ENCODE measurements around the gene SYPL2. TPM values are rescaled to one million over a fixed set of nuclear protein-coding genes. Genes with fewer than 3 reads are reported as not detected.

SYPL2 gene
- total and polyA plus RNA-seq, 11 donors = 11.3 to 39.7 (median 25.4) TPM

GRCh38 chr1:109426281-109427170, 39.8 kb upstream of the SYPL2 start, which contains the start of gene PSMA5:
Gene PSMA5, minus strand, starts transcription at chr1:109426448. Its CDS starts 118 bp downstream, at chr1:109426330.
- ATAC-seq = peak; percentile 99
- Histone ChIP-seq H3K27ac (peak within 1 kb of the TSS; percentile 31 to 92 (median 83)), H3K36me3 (peaks cover 0 to 7% (median under 1%) of the 10 kb centered on the region in 9 donors), H3K9me3 (no peaks in the 10 kb centered on the region), H3K4me1 (peaks cover 6 to 46% (median 24%) of the 10 kb centered on the region in 12 donors), H3K4me3 (peak within 1 kb of the TSS; percentile 63 to 96 (median 91)), H3K27me3 (no peaks in the 10 kb centered on the region)
- peak; percentile 96 to 98 (median 97) for DNase-seq
- 0 to 1% (median 0%) methylated on average over 34 to 50 of the region's 50 CpGs for WGBS, 4 donors
- TF ChIP-seq POLR2A (IDR thresholded peaks at IDR 0.05) (peak in 1 of 2 donors; percentile 79), CTCF (IDR thresholded peaks at IDR 0.05) (no peak)
- intact Hi-C loops (cut with DNase I) = loop anchor here in 9 of 10 donors (1.0 to 5.0 kb wide), 6 partner anchors 40 to 106 kb away; partner anchors contain the start of genes ATXN7L2 (in 5 of the 9) and SYPL2 (in 2 of the 9)

DNA sequence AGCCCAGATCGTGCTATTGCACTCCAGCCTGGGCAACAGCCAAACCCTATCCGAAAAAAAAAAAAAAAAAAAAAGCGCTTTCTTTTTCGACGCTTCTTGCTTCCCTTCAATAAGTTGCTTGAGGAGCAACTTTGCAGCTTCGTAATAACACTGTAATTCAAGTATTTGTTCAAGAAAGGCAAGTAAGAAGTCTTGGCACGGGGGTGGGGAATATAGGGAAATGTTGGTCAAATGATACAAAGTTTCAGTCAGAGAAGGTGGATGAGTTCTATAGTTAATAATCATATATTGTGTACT, 39.2 kb upstream of the SYPL2 start:
- ATAC-seq (no peak), DNase-seq (no peak)
- peak overlapping the region; percentile 58 to 96 (median 91) for H3K4me3 ChIP-seq
- TF ChIP-seq CTCF (IDR thresholded peaks at IDR 0.05) = no peak
- TF ChIP-seq POLR2A (IDR thresholded peaks at IDR 0.05) = no peak
- peaks cover 6 to 46% (median 24%) of the 10 kb centered on the region in 12 donors for H3K4me1 ChIP-seq
- H3K27ac ChIP-seq = peak overlapping the region; percentile 14 to 92 (median 83)
- 8 to 14% (median 13%) methylated on average over 7 of the region's 7 CpGs for WGBS, 4 donors
- H3K9me3 ChIP-seq = no peaks in the 10 kb centered on the region
- H3K27me3 ChIP-seq = no peaks in the 10 kb centered on the region
- peaks cover 0 to under 1% (median 0%) of the 10 kb centered on the region in 9 donors for H3K36me3 ChIP-seq
- intact Hi-C loops (cut with DNase I) = loop anchor here in 9 of 10 donors (5.0 kb wide), 5 partner anchors 40 to 105 kb away; partner anchors contain the start of genes ATXN7L2 (in 5 of the 9) and SYPL2 (in 1 of the 9)

DNA sequence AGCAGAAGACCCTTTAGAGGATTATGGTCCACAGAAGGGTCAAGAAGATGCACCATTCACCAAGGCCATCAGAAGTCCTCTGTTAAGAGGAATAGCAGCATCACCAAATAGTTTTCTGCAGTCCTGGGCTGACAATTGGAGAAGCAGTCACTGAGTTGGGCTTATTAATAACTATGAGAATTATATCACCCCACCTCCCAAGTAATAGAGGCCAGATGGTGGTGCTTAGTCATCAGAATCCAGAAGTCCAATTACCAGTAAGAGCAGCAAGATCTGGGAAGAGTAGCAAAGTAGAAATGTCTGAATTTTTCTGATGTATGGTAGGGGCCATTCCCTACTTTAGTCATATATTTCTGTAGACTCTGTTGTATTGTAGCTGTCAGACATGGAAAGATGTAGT, 34.0 kb upstream of the SYPL2 start:
- no peak overlapping the region for H3K27ac ChIP-seq
- peaks cover 0 to 10% (median 5%) of the 10 kb centered on the region in 12 donors for H3K4me1 ChIP-seq
- DNase-seq (no peak), ATAC-seq (no peak)
- no peaks in the 10 kb centered on the region for H3K9me3 ChIP-seq
- no peaks in the 10 kb centered on the region for H3K36me3 ChIP-seq
- no peak overlapping the region for H3K4me3 ChIP-seq
- no peak for TF ChIP-seq CTCF (IDR thresholded peaks at IDR 0.05)
- no peak for TF ChIP-seq POLR2A (IDR thresholded peaks at IDR 0.05)
- H3K27me3 ChIP-seq = no peaks in the 10 kb centered on the region
- intact Hi-C loops (cut with DNase I) = loop anchor here in 1 of 10 donors (5.0 kb wide), 1 partner anchor 50 kb away; the partner anchor contains the start of gene ATXN7L2

GRCh38 chr1:109433322-109433721, 33.0 kb upstream of the SYPL2 start:
- no peak for ATAC-seq
- no peaks in the 10 kb centered on the region for H3K27me3 ChIP-seq
- intact Hi-C loops (cut with DNase I) = loop anchor here in 1 of 10 donors (5.0 kb wide), 1 partner anchor 49 kb away; the partner anchor contains the start of gene ATXN7L2
- H3K36me3 ChIP-seq = no peaks in the 10 kb centered on the region
- no peak overlapping the region for H3K4me3 ChIP-seq
- 93 to 98% (median 96%) methylated on average over 1 of the region's 1 CpG for WGBS, 4 donors
- peaks cover 0 to under 1% (median 0%) of the 10 kb centered on the region in 12 donors for H3K4me1 ChIP-seq
- TF ChIP-seq CTCF (IDR thresholded peaks at IDR 0.05) (no peak), POLR2A (IDR thresholded peaks at IDR 0.05) (no peak)
- no peak overlapping the region for H3K27ac ChIP-seq
- no peaks in the 10 kb centered on the region for H3K9me3 ChIP-seq
- DNase-seq = no peak

Data from heart left ventricle (tissue), 16 donors.